Coronary artery (tissue), 2 donors: ENCODE data around the gene FHIT.

Experiments used
- DNase-seq: peaks from one replicate; pipeline ENCODE4 v3.0.0-alpha.2; 2017; ENCODE audit warnings: low spot score
- H3K27ac ChIP-seq, 2 donors: fragments of 200-600 bp; sonication (generic); one replicate each; pipeline ENCODE4 v1.5.1; 2016 to 2019
- H3K4me3 ChIP-seq: fragments of 200-600 bp; sonication (generic); 2 replicates; pipeline ENCODE4 v1.5.1; 2016; ENCODE audit warnings: mild to moderate bottlenecking, moderate library complexity
- TF ChIP-seq, protein P1 (sequence below): fragments of 200-600 bp; sonication (generic); IDR thresholded peaks from one replicate; pipeline ENCODE4 v1.5.1; 2019; ENCODE audit warnings: antibody characterized with exemption

The FHIT gene

DNA sequence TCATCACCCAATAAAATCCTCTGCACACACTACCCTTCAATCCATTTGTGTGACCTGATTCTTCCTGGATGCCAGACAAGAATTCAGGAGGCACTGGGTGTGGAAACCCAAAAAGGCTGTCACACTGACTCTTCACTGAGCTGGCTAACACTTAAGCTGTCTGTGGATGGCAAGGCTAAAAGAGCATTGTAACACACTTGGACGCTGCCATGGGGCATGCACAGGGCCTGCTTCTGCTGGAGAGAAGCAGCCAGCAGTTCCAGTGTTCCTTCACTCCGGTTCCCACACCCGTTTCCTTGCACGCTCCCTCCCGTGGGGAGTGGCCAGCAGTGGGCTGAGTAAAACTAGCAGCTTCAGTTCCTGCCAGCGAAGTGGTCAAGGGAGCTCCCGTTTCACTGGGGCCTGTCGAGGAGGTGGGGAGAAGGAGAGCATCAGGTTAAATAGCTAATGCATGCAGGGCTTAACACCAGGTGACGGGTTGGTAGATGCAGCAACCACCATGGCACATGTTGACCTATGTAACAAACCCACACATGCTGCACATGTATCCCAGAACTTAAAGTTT is 737.1 kb downstream of the FHIT start:
- no peak for DNase-seq
- TF ChIP-seq, protein P1, sequence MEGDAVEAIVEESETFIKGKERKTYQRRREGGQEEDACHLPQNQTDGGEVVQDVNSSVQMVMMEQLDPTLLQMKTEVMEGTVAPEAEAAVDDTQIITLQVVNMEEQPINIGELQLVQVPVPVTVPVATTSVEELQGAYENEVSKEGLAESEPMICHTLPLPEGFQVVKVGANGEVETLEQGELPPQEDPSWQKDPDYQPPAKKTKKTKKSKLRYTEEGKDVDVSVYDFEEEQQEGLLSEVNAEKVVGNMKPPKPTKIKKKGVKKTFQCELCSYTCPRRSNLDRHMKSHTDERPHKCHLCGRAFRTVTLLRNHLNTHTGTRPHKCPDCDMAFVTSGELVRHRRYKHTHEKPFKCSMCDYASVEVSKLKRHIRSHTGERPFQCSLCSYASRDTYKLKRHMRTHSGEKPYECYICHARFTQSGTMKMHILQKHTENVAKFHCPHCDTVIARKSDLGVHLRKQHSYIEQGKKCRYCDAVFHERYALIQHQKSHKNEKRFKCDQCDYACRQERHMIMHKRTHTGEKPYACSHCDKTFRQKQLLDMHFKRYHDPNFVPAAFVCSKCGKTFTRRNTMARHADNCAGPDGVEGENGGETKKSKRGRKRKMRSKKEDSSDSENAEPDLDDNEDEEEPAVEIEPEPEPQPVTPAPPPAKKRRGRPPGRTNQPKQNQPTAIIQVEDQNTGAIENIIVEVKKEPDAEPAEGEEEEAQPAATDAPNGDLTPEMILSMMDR = no peak
- Histone ChIP-seq H3K27ac (no peak overlapping the region), H3K4me3 (no peak overlapping the region)

DNA sequence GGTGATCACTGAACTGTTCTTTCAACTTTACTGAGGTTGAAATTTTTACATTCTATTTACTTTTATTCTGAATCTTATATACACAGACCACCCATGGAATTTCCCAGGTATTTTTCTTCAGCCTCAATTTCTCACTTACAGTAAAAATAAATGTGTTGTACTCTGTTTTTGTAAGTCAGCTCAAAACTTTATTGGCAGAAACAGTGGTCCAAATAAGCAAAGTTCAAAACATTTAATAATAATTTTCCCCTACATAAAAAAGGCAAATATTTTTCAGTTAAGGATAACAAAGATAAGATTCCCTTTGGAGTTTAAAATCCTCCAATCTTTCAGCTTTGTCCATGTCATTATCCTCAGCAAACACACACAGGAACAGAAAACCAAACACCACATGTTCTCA is 738.0 kb downstream of the FHIT start:
- DNase-seq = no peak
- Histone ChIP-seq H3K27ac (no peak overlapping the region), H3K4me3 (no peak overlapping the region)
- TF ChIP-seq, protein P1 = no peak

DNA sequence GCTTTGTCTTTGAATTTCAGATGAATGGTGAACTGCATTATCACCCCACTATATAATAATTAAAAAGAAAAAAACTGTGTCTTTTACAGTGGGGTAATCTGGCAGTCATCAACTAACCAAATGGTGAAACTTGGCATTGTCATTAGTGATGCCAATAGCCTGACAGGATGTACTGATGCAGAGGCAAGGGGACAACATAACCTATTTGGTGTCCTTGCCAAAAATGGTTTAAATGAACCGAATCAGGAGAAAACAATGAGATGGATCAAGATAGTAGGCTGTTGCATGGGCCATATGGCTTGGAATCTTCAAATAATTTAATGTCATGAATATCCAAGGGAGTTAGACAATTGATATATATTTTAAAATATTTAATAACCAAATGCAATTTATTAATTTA is 738.7 kb downstream of the FHIT start:
- TF ChIP-seq, protein P1 = no peak
- DNase-seq = no peak
- H3K4me3 ChIP-seq = no peak overlapping the region
- no peak overlapping the region for H3K27ac ChIP-seq

DNA sequence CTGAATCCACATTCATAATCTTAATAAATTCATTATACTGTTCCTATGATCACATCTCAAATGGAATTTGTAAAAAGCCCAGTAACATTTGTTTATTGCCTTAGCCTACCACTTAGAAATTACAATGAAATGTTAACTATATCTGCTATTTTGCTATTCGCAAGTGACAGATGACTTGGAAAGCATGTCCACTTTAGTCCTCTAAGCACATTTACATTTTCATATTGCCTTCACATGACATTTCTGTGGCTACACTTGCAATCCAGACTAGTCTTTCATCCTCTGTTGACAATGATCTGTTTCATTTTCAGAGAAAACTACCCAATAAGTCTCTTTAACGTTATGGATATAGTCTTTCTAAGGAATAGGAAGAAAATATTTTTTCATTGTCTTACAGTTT is 741.8 kb downstream of the FHIT start:
- H3K4me3 ChIP-seq = no peak overlapping the region
- TF ChIP-seq, protein P1 = no peak
- no peak overlapping the region for H3K27ac ChIP-seq
- DNase-seq = no peak

DNA sequence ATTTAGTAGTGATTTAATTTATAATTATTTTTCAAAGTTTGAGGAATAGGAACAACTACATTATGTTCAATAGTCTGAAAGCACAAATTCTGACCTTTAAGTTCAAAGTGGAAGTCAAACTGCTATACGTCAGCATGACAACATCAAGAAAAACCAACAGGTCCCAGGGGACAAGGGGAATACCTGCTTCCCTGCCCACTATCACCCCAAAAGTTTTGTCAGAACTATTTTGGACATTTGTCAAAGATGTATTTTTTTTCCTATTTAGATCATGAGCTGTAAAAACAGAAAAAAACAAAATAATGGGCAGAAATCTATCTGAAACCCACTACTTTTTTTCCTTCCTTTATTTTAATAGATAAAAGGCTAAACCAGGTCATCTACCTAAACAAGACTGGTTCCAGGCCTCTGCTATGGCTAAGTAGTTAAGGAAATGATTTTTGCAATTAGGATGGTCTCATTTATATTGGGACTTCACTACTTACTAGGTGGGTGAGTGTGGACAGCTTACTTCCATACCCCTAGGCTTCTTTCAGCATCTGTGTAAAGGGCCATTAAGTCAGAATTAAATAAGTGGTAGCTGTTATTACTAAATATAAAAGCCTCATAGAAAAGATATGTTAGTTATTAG is 746.3 kb downstream of the FHIT start:
- no peak overlapping the region for H3K27ac ChIP-seq
- TF ChIP-seq, protein P1 = no peak
- DNase-seq = no peak
- no peak overlapping the region for H3K4me3 ChIP-seq

DNA sequence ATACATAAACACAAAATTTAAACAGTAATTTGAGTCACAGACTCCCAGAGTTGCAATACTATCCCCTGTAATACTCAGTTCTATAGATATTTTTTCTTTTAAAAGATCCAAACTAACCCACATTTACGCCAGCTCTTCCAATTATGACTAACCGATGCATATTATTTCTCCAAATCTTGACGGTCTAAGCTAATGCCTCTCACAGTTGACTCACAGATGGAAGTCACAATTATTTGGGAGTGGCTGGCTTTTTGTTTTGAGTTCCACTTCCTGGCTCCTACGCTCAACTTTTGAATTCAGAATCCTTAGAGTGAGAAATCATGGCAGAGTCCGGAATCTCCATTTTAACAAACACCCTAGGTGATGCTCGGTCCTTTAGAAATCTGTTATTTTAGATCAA is 749.9 kb downstream of the FHIT start:
- TF ChIP-seq, protein P1 = no peak
- DNase-seq = no peak
- Histone ChIP-seq H3K4me3 (no peak overlapping the region), H3K27ac (no peak overlapping the region)

DNA sequence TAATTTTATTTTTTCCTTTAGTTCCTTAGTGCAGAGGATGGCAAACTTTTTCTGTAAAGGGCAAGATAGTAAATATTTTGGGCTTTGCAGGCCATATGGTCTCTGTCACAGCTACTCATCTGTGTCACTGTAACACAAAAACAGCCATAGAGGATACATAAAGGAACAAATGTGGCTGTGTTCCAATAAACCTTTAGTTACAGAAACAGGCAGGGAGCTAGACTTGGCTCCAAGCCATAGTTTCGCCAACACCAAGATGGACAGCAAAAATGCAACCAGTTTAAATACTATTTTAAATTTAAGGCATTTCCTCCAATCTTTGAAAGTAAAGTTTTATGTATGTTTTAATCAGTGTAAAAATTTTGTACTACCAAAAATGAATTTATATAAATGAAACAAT is 753.4 kb downstream of the FHIT start:
- TF ChIP-seq, protein P1 = no peak
- no peak overlapping the region for H3K27ac ChIP-seq
- DNase-seq = no peak
- no peak overlapping the region for H3K4me3 ChIP-seq
